Transverse colon (tissue), 4 donors: ENCODE measurements around the gene KIAA1614. TPM values are rescaled to one million over a fixed set of nuclear protein-coding genes. Genes with fewer than 3 reads are reported as not detected.

Experiments
- DNase-seq: peaks from one replicate; pipeline ENCODE4 v3.0.0-alpha.2; 2019
- H3K27ac ChIP-seq, 4 donors: fragments of 200-600 bp; sonication (generic); 2 replicates each; pipeline ENCODE4 v1.5.1; 2016 to 2018; ENCODE audit warnings: inconsistent platforms in 4 of 4
- H3K27me3 ChIP-seq: fragments of 200-600 bp; sonication (generic); 2 replicates; pipeline ENCODE4 v1.5.1; 2017; ENCODE audit warnings: inconsistent platforms
- H3K36me3 ChIP-seq, 4 donors: fragments of 200-600 bp; sonication (generic); 2 replicates each; pipeline ENCODE4 v1.5.1; 2017 to 2019; ENCODE audit warnings: inconsistent platforms in 4 of 4
- H3K4me1 ChIP-seq, 4 donors: fragments of 200-600 bp; sonication (generic); 2 replicates each; pipeline ENCODE4 v1.5.1; 2017 to 2020; ENCODE audit warnings: inconsistent platforms in 4 of 4
- H3K4me3 ChIP-seq, 4 donors: fragments of 200-600 bp; sonication (generic); 1 replicate in 1 of 4; 2 replicates in 3 of 4; pipeline versions ENCODE4 v1.5.1 to v1.6.1; 2017 to 2019; ENCODE audit warnings: inconsistent platforms in 4 of 4
- H3K9me3 ChIP-seq, 2 donors: fragments of 200-600 bp; sonication (generic); 2 replicates each; pipeline ENCODE4 v1.5.1; 2017 to 2019; ENCODE audit warnings: inconsistent platforms in 2 of 2
- EP300 ChIP-seq: sonication (generic); formaldehyde crosslinking; IDR thresholded peaks from one replicate; pipeline ENCODE4 v1.6.1; 2017; ENCODE audit warnings: antibody characterized with exemption, low read depth
- POLR2A ChIP-seq: fragments of 450-650 bp; IDR thresholded peaks from one replicate; pipeline ENCODE4 v1.6.1; 2016; ENCODE audit warnings: antibody characterized with exemption, mild to moderate bottlenecking, moderate library complexity
- POLR2AphosphoS5 ChIP-seq, 3 donors: sonication (generic); formaldehyde crosslinking; IDR thresholded peaks; one replicate each; pipeline ENCODE4 v1.6.1; 2016; ENCODE audit warnings: antibody characterized with exemption in 3 of 3
- WGBS, 2 donors: methylation state at CpG; one replicate each; pipeline ENCODE4 v1.1.5; 2018; ENCODE audit warnings: low coverage in 1 of 2; 5-methylcytosine and 5-hydroxymethylcytosine counted together
- in situ Hi-C, 4 donors: fragments of 200-750 bp; cut with MboI; loops; one replicate each; pipeline versions ENCODE4 v1.15.0 to v1.15.1; 2017; ENCODE audit warnings: low sequenced_read_pairs in 3 of 4, low pct_ligation_motif_present in 1 of 4, low pct_unique_long_range_greater_than_20kb in 1 of 4
- intact Hi-C: fragments of 100-400 bp; cut with DNase I; formaldehyde crosslinking; loops from one replicate; pipeline ENCODE4 v1.15.1; 2023; ENCODE audit warnings: low total_unique reads
- total RNA-seq, 4 donors: library from RNA; depleted of rRNA; stranded (reverse); fragments of >200 nt; gene quantifications; one replicate each; pipeline ENCODE4 v1.1.0, GENCODE V29; 2016
- TF ChIP-seq, protein P1 (sequence below), 5 experiments: fragments of 200-600 bp in 3 of 5; fragments of 450-650 bp in 2 of 5; sonication (generic) in 3 of 5; IDR thresholded peaks; 1 replicate in 2 of 5; 2 replicates in 3 of 5; pipeline ENCODE4 v1.5.1; 2016 to 2017; ENCODE audit warnings: antibody characterized with exemption in 5 of 5, inconsistent platforms in 3 of 5, mild to moderate bottlenecking in 2 of 5, moderate library complexity in 1 of 5

Gene KIAA1614
- total RNA-seq, 4 donors from 2014 or later = 2.3 to 9.4 (median 2.8) TPM

DNA sequence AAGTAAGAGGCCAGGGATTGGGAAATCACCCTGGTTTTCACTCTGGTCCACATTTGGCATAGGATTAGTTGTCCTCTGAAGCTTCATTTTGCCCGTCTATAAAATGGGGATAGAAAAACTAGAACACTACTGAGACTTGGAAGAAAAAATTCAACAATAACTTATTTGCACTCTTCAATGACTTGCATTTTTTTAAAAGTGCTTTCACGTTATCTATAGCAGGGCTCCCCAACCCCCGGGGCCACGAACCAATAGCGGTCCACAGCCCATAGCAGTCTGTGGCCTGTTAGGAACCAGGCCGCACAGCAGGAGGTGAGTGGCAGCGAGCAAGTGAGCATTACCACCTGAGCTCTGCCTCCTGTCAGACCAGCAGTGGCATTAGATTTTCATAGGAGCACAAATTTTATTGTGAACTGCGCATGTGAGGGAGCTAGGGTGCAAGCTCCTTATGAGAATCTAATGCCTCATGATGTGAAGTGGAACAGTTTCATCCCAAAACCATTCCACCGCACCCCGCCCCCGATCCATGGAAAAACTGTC, 2.8 kb downstream of the KIAA1614 start:
- H3K36me3 ChIP-seq = no peaks in the 10 kb centered on the region
- H3K27me3 ChIP-seq = peaks cover 20% of the 10 kb centered on the region
- H3K4me3 ChIP-seq = no peak overlapping the region
- TF ChIP-seq POLR2AphosphoS5 (IDR thresholded peaks at IDR 0.05) = no peak
- TF ChIP-seq POLR2A = no peak
- TF ChIP-seq EP300 = no peak
- peaks cover 3 to 16% (median 5%) of the 10 kb centered on the region in 4 donors for H3K4me1 ChIP-seq
- whole genome bisulfite sequencing, 2 donors = 80 to 93% methylated on average over 7 to 11 of the region's 11 CpGs
- DNase-seq = no peak
- H3K27ac ChIP-seq = no peak overlapping the region
- intact Hi-C loops = no loop called here
- H3K9me3 ChIP-seq = no peaks in the 10 kb centered on the region
- in situ Hi-C loops = no loop called here

DNA sequence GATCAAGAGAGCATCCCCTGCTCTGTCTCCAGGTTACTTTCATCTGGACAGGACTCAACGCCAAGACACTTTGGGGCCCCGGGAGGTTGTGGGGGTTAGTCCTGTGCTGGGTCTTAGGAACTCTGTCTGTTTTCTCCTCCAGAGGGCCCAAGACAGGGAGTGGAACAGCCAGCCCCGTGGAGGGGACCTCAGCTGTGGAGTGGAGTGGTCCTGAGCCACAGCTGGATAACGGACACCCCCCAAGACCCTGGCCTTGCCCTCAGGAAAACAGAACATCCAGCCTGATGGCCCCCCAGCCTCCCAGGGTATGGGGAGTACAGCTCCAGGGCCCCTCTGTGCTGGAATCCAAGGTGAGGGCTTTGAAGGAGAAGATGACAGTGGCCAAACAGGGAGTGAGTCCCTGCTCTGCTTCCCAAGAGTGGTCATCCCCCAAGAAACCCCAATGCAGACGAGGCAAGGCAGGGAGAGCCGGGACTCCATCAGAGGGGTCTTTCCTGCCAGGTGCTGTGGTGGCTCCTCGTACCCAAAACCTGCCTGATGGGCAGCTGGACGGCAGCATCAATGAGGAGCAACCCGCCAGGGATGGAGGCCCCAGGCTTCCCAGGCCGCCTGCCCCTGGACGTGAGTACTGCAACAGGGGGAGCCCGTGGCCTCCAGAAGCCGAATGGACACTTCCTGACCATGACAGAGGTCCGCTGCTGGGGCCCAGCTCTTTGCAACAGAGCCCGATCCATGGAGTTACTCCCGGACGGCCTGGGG, 3.5 kb downstream of the KIAA1614 start:
- WGBS, 2 donors = 85% methylated on average over 13 of the region's 17 CpGs; no CpG with 5 or more reads in 1 of the 2 donors
- TF ChIP-seq POLR2AphosphoS5 (IDR thresholded peaks at IDR 0.05) = no peak
- TF ChIP-seq, protein P1, sequence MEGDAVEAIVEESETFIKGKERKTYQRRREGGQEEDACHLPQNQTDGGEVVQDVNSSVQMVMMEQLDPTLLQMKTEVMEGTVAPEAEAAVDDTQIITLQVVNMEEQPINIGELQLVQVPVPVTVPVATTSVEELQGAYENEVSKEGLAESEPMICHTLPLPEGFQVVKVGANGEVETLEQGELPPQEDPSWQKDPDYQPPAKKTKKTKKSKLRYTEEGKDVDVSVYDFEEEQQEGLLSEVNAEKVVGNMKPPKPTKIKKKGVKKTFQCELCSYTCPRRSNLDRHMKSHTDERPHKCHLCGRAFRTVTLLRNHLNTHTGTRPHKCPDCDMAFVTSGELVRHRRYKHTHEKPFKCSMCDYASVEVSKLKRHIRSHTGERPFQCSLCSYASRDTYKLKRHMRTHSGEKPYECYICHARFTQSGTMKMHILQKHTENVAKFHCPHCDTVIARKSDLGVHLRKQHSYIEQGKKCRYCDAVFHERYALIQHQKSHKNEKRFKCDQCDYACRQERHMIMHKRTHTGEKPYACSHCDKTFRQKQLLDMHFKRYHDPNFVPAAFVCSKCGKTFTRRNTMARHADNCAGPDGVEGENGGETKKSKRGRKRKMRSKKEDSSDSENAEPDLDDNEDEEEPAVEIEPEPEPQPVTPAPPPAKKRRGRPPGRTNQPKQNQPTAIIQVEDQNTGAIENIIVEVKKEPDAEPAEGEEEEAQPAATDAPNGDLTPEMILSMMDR (IDR thresholded peaks at IDR 0.05) = no peak
- no peak for TF ChIP-seq POLR2A
- no peak for TF ChIP-seq EP300
- peaks cover 3 to 15% (median 5%) of the 10 kb centered on the region in 4 donors for H3K4me1 ChIP-seq
- intact Hi-C loops (no loop called here), in situ Hi-C loops (no loop called here)
- peaks cover 20% of the 10 kb centered on the region for H3K27me3 ChIP-seq
- no peaks in the 10 kb centered on the region for H3K9me3 ChIP-seq
- H3K27ac ChIP-seq = no peak overlapping the region
- H3K36me3 ChIP-seq = no peaks in the 10 kb centered on the region
- H3K4me3 ChIP-seq = no peak overlapping the region
- no peak for DNase-seq

DNA sequence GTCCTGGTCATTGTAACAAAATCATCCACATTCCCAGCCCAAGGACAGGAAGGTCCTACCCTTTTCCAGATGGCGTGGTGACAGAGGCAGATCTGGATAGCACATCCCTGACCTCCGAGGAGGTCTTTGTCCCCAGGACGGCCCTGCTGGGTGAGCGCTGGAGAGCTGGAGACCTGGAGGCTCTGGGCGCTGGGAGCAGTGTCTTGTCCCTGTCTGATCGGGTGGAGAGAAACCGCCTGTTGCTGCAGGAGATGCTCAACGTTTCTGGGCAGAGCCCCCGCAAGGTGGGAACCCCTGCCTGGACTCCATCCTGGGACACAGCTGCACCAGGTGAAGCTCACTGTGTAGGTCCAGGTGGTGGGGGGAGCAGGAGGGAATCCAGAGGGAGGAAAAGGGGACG, 4.1 kb downstream of the KIAA1614 start:
- intact Hi-C loops (no loop called here), in situ Hi-C loops (no loop called here)
- DNase-seq = no peak
- no peaks in the 10 kb centered on the region for H3K36me3 ChIP-seq
- no peaks in the 10 kb centered on the region for H3K9me3 ChIP-seq
- peaks cover under 1 to 10% (median 4%) of the 10 kb centered on the region in 4 donors for H3K4me1 ChIP-seq
- TF ChIP-seq EP300 (no peak), POLR2A (no peak), POLR2AphosphoS5 (IDR thresholded peaks at IDR 0.05) (no peak)
- TF ChIP-seq, protein P1 (IDR thresholded peaks at IDR 0.05) = no peak
- peaks cover 20% of the 10 kb centered on the region for H3K27me3 ChIP-seq
- no peak overlapping the region for H3K27ac ChIP-seq
- WGBS, 2 donors = 82% methylated on average over 10 of the region's 10 CpGs; no CpG with 5 or more reads in 1 of the 2 donors
- no peak overlapping the region for H3K4me3 ChIP-seq

DNA sequence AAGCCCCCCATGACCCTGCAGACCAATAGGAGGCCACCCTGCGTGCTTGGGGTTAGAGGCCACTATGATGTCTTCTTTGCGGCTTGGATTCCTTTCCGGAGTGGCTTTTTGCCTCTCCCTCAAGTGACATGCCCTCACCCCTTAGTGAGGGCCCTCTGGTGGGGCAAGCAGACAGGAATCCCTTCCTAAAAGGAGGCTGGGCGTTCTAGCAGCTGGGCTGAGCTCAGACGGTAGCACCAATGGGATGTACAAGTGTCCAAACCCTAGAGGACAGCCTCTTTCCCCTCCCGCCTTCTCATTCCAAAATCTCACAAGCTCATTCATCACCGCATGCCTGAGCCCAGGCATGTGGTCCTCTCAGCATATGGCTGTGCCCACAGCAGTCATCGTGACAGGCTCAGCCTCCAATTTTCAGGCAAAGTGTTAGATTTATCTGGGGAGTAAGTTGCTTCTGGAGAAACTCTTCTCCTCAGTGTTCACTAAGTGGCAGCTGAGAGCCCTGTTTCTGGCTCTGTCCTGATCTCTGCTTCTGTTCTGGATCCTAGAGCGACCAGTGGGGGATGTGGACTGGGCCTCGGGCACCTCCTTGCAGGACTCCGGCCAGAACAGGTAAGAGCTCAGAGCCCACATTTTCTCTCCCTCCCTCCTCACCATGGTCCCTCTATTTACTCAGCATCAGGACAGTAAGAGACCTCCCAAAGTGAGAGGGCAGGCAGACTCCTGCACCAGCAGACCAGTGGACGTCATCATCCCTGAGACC, 4.8 kb downstream of the KIAA1614 start:
- WGBS, 2 donors = 80% methylated on average over 12 of the region's 12 CpGs; no CpG with 5 or more reads in 1 of the 2 donors
- no peaks in the 10 kb centered on the region for H3K9me3 ChIP-seq
- H3K4me3 ChIP-seq = no peak overlapping the region
- in situ Hi-C loops = no loop called here
- H3K4me1 ChIP-seq = peaks cover 0 to 2% (median 0%) of the 10 kb centered on the region in 4 donors
- H3K36me3 ChIP-seq = no peaks in the 10 kb centered on the region
- DNase-seq = no peak
- no peak overlapping the region for H3K27ac ChIP-seq
- intact Hi-C loops = no loop called here
- peaks cover 13% of the 10 kb centered on the region for H3K27me3 ChIP-seq
- TF ChIP-seq POLR2A (no peak), POLR2AphosphoS5 (IDR thresholded peaks at IDR 0.05) (no peak), EP300 (no peak)
- TF ChIP-seq, protein P1 (IDR thresholded peaks at IDR 0.05) = no peak
